GM19025 (cell line): Measurements from ENCODE around the gene EN2.

Experiments used
- ATAC-seq: cut with Tn5 transposase; IDR thresholded peaks from one replicate; pipeline ENCODE4 v1.9.1; 2021; ENCODE audit warnings: mild to moderate bottlenecking, low read depth, moderate library complexity; ENCODE audit not compliant: unreplicated experiment

The EN2 gene

GRCh38 chr7:155462163-155462735 lies 4.3 kb downstream of the EN2 start:
- no peak for ATAC-seq

- no peak for ATAC-seq
These were observed 5.3 kb downstream of the EN2 start for GRCh38 chr7:155463114-155463811.

GRCh38 chr7:155464183-155464582 lies 6.3 kb downstream of the EN2 start:
- no peak for ATAC-seq

GRCh38 chr7:155464948-155465739 lies 7.2 kb downstream of the EN2 start:
- ATAC-seq, result no peak

- ATAC-seq, result no peak
These were observed 7.8 kb downstream of the EN2 start for GRCh38 chr7:155465761-155466141.

GRCh38 chr7:155466142-155466813 lies 8.3 kb downstream of the EN2 start:
- ATAC-seq, result no peak

GRCh38 chr7:155466814-155467733 lies 9.1 kb downstream of the EN2 start:
- ATAC-seq, result no peak

GRCh38 chr7:155467846-155468784 lies 10.2 kb downstream of the EN2 start:
- ATAC-seq, result no peak

- no peak for ATAC-seq
These were observed 10.8 kb downstream of the EN2 start for GRCh38 chr7:155468785-155469148.

GRCh38 chr7:155469311-155470185 lies 11.6 kb downstream of the EN2 start:
- no peak for ATAC-seq

GRCh38 chr7:155470186-155470487 lies 12.2 kb downstream of the EN2 start:
- no peak for ATAC-seq

- no peak for ATAC-seq
These were observed 13.0 kb downstream of the EN2 start for GRCh38 chr7:155470686-155471638.

- no peak for ATAC-seq
These were observed 13.8 kb downstream of the EN2 start for GRCh38 chr7:155471718-155472117.

- peak; percentile 96 for ATAC-seq
These were observed 19.5 kb downstream of the EN2 start for GRCh38 chr7:155477476-155477875.

- no peak for ATAC-seq
These were observed 23.8 kb downstream of the EN2 start for GRCh38 chr7:155481764-155482163.

GRCh38 chr7:155482511-155483183 lies 24.7 kb downstream of the EN2 start:
- no peak for ATAC-seq

GRCh38 chr7:155483245-155483644 lies 25.3 kb downstream of the EN2 start:
- ATAC-seq, result no peak
